Activated naive CD8-positive, alpha-beta T cell treated with anti-CD3 and anti-CD28 coated beads, Interleukin-2, amount 10 ng/mL, durations not matched to agents 7 days and 5 days (primary cell): ENCODE results near the gene PZP. TPM values are rescaled to one million over a fixed set of nuclear protein-coding genes. Genes with fewer than 3 reads are reported as not detected.

Source experiments
- microRNA-seq: library from miRNA; unstranded; fragments of <30 nt; microRNA quantifications from one replicate; pipeline ENCODE4 v1.2.0, GENCODE V29; 2022
- total RNA-seq, 2 experiments: library from RNA; stranded (reverse); gene quantifications; one replicate each; pipeline ENCODE4 v1.2.3, GENCODE V29; 2021

The PZP gene
- total RNA-seq, 2 experiments from 2014 or later = not detected

Small RNA genes within 50 kb of the gene (microRNA-seq; reads per million reads assigned to microRNA genes)
- gene MIR1244-3 = not detected

Other genes starting within 250 kb of the PZP start
- 10 to 100 TPM; 14.4 to 16.1 TPM for gene KLRG1, start 218.8 kb downstream of the PZP start, total RNA-seq
- 1 to 10 TPM; 2.7 to 3.4 TPM for gene A2M, start 92.5 kb downstream of the PZP start, total RNA-seq